ENCODE measurements around the gene GMIP. TPM values are rescaled to one million over a fixed set of nuclear protein-coding genes. Genes with fewer than 3 reads are reported as not detected.

GMIP gene
- 12.0 TPM for total RNA-seq

GRCh38 chr19:19643158-19644053 lies at the start of gene GMIP:
GMIP (minus strand) TSS chr19:19643657; CDS start chr19:19643529, 128 bp downstream.

DNA sequence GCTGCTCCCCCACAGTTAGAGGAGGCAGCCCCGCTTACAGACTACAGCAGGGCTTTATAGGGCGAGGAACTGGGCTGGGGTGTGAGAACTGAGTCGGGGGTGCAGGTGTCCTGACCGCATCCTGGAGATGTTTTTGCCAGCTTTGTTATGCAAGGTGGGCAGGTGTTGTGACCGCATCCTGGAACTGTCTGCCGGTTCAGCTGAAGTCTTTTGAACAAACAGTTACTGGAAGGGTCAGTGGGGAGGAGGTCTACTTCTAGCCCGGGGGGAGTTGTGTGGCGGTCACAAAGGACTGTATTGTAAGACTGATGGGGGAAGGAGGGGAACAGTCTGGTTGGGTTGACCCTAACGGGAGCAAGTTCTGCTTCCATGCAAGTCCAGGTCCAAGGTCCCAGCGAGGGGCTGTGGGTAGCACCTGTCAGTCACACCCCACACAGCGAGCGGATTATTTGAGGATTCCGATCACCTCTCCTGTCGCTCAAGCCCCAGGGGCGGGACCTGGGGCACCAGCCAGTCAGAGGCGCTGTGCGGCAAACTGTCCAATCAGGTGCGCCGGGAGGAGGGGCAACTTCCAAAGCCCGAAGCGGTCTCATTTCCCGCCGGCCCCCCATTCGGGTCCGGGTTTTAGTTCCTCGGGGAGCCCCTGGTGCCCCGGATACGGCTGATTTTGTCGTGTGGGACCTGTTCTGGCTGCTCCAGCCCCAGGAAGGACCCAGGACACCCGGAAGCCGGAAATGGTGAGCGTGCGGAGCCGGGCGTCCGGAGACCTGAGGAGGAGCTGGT lies 25.0 kb upstream of the GMIP start, which contains the start of gene ZNF101:
Gene ZNF101, plus strand, starts transcription at position 610 of the 783 bp plus-strand sequence. Its CDS starts 125 bp downstream, at position 735.

GRCh38 chr19:19663256-19664120 lies 20.0 kb upstream of the GMIP start, which contains the start of gene ATP13A1:
ATP13A1 (minus strand) TSS chr19:19663676; CDS start chr19:19663666, 10 bp downstream.

DNA sequence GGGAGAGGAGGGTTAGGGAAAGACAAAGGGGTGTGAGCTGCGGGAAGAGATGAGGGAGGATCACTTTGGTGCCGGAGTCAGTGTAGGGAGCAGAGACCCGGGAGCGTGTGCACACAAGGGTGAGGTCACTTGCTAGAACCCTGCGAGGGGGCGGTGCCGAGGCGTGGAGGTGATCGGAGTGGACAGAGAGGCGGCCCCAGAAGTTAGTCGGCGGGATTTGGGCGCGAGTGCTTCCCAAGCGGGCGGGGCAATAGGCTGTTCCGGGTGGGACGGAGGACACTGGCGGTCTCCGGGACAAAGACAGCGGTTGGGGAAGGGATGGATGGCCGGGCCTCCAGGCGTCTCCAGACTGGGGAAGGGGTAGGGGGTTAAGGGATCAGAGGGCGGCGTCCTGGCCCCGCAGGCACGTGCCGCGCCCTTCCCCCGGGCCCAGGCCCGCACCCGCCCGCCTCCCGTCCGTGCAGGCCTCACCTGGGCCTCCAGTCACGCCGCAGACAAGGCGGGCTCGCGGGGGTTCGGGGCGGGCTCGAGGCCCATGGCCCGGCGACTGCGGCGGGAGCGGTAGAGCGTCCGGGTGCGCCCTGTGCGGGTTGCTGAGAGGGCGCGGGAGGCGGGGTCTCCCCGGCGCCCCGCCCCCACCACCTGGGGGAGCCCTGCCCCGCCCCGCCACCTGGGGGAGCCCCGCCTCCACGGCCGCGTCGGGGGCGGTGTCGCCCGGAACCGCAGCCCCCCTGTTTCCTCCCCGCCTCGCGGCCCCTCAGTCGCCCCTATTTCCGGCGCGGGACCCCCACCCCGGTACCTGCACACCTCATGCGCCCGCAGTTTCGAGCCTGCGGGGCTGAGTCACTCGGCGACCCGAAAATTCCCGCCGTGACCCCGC lies 15.6 kb downstream of the GMIP start, which contains the start of gene LPAR2:
Gene LPAR2, minus strand, starts transcription at position 600 of the 880 bp plus-strand sequence. CDS start 945 bp downstream, outside the sequence.

DNA sequence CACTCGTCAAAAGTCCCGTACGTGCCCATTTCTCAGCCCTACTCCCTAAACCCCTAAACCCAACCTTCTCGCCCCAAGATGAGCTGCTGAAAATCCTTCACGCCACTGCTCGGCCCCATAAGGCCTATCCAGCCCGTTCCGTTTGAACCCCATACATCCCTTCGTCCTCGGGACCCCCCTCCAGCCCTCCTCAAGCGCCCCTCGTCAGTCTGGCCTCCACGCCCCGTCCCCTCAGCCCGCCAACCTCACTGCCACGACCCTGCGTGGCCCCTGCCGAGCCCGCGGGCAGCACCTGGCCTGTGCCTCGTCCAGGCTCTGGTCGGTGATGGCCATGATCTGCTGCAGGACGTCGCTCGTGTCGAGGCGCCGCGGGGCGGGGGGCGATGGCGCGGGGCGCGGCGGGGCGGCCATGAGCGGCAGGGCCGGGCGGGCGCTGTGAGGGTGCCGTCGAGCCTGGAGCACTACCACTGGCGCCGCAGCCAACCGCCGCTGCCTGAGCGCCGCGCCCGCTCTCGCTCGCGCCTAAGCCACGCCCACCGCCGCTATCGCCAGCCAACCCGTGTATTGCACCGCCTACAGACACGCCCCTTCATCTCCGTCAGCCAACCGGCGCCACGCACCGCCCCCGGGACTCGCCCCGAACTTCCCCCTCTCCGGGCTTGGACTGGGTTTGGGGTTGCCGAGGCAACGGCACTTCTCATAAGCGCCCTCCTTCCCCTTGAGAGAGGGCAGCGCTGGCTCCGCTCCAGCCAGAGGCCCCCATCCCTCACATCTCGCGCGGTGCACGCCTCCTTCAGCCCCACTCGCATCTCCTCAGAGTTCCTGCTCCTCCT lies 25.0 kb downstream of the GMIP start, which contains the start of gene PBX4:
Gene PBX4, minus strand, starts transcription at position 469 of the 833 bp plus-strand sequence. Its CDS starts 58 bp downstream, at position 411.

Other genes with a start within 250 kb of the GMIP start
- 36.4 TPM for gene GATAD2A, start 238.0 kb downstream of the GMIP start, total RNA-seq
- 3.5 TPM for gene TSSK6, start 128.1 kb downstream of the GMIP start, total RNA-seq
- 100 TPM for gene NDUFA13, start 127.4 kb downstream of the GMIP start, total RNA-seq
- 2.7 TPM for gene YJEFN3, start 114.7 kb downstream of the GMIP start, total RNA-seq
- gene CILP2, start 105.4 kb downstream of the GMIP start, total RNA-seq, result 1.1 TPM
- 5.3 TPM for gene PBX4, start 25.0 kb downstream of the GMIP start, total RNA-seq
- 16.2 TPM for gene LPAR2, start 15.4 kb downstream of the GMIP start, total RNA-seq
- 47.4 TPM for gene ATP13A1, start 20.0 kb upstream of the GMIP start, total RNA-seq
- gene ZNF101, start 25.2 kb upstream of the GMIP start, total RNA-seq, result 9.5 TPM
- 14.6 TPM for gene ZNF14, start 89.5 kb upstream of the GMIP start, total RNA-seq
- 59.4 TPM for gene ZNF506, start 178.1 kb upstream of the GMIP start, total RNA-seq
- 12.7 TPM for gene ZNF253, start 222.2 kb upstream of the GMIP start, total RNA-seq

Data from metanephros (tissue), 1 donor.